HTR-8/SVneo (cell line): ENCODE measurements around the gene COPE.
"Not testable (repeated sequence)": the region's sequence is repeated elsewhere in the genome, so short reads cannot be mapped to it uniquely, and the experiment has no call there.

Experiments used
- DNase-seq: peaks from one replicate; pipeline ENCODE4 v3.0.0; 2011; ENCODE audit warnings: low spot score, mixed read lengths; ENCODE audit not compliant: insufficient read length
- FAIRE-seq: peaks from 2 replicates; lab custom pipeline; 2011; peaks lifted over from hg19 to GRCh38; lab: Jason Lieb, UNC

COPE gene

GRCh38 chr19:18941628-18942354 is 22.6 kb upstream of the COPE start:
- FAIRE-seq (peak; percentile 40), DNase-seq (no peak)

DNA sequence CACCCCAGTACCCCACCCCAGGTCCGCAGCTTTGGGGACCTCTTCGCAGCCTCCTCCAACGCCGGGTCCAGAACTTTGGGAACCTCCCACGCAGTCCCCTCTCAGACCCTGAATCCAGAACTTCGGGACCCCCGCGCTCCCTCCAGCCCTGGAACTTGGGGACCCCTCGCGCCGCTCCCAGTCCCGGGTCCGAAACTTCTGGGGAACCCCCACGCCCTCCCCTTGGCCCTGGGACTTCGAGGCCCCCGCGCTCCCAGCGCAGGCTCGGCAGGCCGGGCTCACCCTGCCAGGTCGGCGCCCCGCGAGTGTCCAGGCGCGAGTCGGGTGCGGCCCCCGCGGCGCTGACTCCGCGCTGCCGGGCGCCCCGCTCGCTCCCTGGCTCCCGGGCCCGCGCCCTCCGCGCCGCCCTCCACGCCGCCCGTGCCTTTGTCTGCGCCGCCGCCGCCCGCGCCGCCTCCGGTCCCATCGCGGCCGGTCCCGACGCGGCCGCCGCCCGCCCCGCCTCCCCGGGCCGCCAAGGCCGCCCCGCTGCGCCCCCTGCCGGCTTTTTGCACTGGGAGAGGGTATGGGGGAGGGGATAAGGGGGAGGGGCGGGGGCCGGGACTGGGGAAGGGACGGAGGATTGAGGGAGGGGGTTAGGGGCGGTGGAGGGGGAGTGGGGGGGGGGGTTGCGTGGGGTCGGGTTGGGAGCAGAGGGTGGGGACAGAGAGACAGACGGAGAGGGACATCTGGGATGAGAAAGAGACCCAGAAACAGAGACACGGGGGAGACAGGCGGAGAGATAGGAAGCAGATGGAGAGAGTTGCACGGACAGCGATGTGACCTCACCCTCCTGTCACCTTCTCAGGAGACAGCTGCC is 21.8 kb upstream of the COPE start, which contains the start of gene HOMER3:
Gene HOMER3 (minus strand): TSS at position 449 of the 859 bp plus-strand sequence. CDS start 2,235 bp downstream, outside the sequence.
- FAIRE-seq (peak; percentile 60), DNase-seq (peak; percentile 84)

DNA sequence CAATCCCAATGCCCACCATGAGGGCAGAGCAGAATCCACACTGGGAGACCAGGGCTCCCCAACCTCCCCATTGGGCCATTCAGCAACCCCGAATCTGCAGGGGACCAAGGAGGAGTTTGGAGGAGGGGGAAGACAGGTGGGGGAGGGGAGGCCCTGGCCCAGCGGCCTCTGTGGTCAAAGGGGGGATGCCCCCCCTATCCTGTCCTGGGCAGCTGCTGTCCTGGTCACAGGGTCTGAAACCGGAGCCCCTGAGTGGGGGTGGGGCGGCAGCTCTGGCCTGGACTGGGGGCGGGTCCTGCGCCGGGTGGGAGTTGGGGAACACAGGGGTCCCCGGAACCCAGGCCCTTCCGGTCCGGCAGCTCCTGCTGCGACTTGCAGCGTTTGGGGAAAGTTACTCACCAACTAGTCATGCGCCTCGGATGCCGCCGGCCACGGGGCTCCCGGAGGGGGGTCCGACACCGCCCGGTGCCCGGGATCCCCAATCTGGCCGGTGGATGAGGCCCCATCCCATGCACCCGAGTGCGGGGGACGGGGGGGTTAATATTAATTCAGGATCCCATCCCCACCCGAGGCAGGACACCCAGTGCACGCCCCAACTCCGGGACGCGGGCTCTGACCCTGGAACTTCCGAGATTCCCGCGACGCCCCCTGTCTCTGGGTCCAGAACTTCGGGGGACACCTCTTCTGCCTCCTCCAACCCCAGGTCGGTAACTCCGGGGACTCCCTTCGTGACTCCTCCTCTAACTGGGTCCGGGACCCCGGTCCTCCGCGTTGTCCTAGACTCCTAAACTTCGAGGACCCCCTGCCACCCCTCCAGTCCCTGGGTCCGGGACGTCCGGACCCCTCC is 21.0 kb upstream of the COPE start:
- DNase-seq (peak; percentile 80), FAIRE-seq (no peak)

DNA sequence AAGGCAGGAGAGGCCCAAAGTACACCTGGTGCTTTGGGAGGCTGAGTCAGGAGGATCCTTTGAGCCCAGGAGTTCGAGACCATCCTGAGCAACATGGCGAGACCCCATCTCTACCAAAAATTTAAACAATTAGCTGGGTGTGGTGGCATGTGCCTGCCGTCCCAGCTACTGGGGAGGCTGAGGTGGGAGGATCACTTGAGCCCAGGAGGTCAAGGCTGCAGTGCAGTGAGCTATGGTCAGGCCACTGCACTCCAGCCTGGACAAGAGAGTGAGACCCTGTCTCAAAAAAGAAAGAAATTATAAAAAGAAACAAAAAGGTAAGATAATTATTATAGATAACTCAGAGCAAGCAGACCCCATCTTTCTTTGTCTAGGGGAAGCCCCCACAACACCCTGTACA is 20.0 kb upstream of the COPE start:
- DNase-seq (no peak), FAIRE-seq (no peak)

DNA sequence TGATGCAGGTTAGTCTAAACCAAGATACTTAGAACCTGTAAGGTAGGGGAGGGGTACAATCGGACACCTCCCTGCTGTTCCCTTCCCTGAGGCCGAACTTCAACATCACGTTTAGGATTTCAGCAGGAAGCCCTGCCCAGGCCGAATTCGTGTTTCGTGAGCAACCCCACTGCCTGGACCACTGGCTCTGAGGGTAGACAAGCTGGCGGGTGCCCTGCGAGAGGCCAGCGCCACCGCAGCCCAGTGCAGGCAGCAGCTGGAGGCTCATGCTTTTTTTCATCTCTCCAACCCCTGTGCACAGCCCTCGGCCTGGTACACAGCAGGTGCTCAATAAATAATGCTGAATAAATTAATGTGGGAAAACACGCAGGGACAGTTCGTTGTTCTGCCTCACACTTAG is 14.1 kb upstream of the COPE start:
- FAIRE-seq (no peak), DNase-seq (no peak)

DNA sequence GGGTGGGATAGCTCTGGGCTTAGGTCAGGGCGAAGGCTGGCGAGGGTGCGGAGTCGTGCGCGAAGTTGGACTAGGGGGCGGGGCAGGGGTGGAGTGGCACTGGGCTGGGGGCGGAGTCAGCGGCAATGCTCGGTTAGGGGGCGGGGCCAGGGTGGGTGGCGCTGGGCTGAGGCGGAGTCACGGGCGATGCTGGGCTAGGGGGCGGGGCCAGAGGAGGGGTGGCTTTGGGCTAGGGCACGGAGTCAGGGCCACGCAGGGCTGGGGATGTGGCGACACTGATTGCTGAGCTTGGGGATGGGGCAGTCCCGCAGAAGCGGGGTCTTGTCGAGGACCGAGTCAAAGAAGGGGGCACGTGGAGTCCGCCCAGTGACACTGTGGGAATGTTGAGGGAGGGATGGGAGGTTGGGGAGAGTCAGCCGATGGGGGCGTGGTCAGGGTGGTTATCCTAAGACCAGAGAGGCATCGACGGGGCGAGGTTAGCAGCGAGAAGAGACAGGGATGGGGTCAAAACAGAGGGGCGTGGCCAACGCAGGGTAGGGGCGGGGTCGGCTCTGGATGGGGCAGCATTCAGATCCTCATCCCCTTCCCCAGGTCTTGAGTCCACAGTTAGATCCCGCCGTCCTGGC is 13.1 kb upstream of the COPE start:
- FAIRE-seq, result peak; percentile 33
- no peak for DNase-seq

DNA sequence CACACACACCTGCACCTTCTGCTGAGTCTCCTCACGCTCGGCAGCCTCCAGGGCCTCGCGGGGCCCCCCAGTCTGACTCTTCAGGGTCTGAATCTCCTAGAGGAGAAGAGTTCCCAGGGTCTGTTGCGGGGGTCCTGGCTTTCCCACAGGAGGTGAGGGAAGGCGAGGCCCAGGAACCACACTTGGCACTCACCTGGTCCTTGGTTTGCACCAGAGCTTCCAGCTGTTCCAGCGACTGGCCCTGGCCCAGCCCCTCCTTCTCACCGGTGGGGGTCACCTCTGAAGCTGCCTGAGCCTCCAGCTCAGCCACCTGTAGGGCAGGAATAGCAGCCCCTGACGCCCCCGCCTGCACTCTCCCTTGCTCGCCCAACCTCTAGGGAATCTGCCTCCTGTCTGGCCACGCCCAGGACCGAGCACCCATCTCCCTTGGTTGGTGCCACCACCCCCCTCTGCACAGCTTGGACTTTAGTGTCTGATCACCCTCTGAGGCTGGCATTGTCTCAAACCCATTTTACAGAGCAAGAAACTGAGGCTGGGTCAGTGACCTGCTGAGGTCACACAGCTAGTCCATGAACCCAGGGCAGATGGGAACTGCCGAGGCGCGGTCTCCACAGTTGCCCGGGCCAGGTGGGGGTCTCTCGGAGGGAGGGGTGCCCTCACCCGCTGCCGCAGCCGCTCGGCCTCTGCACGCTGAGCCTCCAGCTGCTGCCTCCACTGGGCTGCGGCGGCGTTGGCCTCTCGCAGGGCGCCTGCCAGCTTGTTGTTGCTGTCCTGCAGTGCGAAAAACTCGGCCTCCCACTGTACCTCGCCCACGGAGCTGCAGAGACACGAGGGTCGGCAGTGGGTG is 12.4 kb upstream of the COPE start:
- DNase-seq (no peak), FAIRE-seq (no peak)

DNA sequence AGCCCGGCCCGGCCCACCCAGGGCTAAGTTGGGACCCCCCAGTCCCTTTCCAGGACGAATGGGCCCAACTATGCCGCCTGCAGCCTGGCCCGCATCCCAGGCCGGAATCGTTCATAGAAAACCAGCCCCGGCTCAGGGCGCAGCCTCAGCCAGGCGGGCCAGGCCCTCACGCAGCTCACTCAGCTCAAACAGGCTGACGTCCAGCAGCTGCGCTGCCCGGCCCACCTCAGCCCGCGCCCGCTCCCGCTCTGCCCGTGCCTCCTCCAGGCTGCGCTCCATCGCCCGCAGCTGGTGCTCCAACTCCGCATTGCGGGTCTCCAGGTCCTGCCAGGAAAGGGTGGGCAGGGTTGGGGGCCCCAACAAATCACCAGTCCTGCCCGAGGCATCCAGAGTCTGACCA is 10.1 kb upstream of the COPE start:
- FAIRE-seq, result no peak
- no peak for DNase-seq

GRCh38 chr19:18928018-18928805 is 9.0 kb upstream of the COPE start:
- DNase-seq (no peak), FAIRE-seq (no peak)

- no peak for FAIRE-seq
- no peak for DNase-seq
These were observed 5.6 kb upstream of the COPE start for GRCh38 chr19:18924684-18925213.

DNA sequence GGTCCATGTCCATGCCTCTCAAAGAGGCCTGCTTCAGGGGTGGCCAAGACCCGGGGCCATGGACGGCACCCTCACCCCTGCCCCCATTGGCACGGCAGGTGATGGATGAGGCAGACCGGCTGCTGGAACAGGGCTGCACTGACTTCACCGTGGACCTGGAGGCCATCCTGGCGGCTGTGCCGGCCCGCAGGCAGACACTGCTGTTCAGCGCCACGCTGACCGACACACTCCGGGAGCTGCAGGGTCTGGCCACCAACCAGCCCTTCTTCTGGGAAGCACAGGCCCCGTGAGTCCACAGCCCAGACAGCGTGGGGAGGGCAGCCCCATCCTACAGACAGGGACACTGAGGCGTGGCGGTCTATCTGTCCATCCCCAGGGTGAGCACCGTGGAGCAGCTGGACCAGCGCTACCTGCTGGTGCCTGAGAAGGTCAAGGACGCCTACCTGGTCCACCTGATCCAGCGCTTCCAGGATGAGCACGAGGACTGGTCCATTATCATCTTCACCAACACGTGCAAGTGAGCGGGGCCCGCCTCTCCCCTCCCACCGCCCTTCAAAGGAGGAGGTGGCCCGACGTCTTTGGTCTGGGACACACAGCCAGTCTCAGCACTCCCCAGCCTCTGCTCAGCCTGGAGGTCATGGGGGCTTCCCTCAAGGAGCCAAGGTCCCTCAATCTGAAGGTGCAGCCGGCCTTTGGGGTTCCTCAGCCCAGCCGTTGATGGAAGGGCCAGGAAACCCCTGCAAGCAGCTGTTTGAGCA is 3.2 kb upstream of the COPE start:
- DNase-seq, result no peak
- no peak for FAIRE-seq

- DNase-seq (no peak), FAIRE-seq (no peak)
These were observed 2.4 kb upstream of the COPE start for GRCh38 chr19:18921593-18921992.

- DNase-seq (no peak), FAIRE-seq (no peak)
These were observed 1.2 kb upstream of the COPE start for GRCh38 chr19:18920400-18920799.

DNA sequence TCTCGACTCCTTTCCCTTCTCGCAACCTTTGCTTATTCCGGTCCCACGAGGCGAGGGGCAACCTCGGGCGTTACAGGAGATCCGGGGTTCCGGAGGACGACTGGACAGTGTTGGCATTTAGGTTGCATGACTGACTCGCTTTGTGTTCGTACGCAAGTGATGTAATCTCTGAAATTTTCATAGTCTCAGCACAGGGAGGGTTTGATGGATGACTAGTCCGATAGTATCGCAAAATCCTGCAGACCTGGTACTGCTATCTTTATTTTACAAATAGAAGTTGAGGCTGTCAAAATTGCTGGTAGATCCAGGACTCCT is 670 bp upstream of the COPE start:
- no peak for FAIRE-seq
- DNase-seq, result no peak

- not testable (repeated sequence) for DNase-seq, FAIRE-seq
These were observed 1.6 kb downstream of the COPE start for GRCh38 chr19:18917593-18917992.

DNA sequence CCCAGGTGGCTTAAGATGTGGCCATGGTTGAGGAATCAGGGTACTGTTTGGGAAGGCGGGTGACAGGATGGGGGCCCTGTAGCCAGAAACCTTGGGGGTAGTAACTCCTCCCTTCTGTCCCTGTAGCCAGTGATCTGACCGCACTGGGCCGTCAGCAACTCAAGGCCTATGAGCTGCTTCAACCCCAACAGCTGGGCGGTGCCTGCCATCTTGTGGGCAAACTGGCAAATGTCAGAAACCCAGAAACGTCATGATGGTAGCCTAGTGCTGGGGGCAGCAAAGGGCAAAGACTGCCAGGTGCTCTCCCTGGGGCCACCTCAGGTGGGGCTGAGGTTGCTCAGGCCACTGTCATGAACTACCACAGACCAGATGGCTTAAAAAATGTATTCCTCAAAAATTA is 3.5 kb downstream of the COPE start:
- no peak for FAIRE-seq
- peak; percentile 65 for DNase-seq

GRCh38 chr19:18913466-18913865 is 5.7 kb downstream of the COPE start:
- FAIRE-seq (no peak), DNase-seq (no peak)

DNA sequence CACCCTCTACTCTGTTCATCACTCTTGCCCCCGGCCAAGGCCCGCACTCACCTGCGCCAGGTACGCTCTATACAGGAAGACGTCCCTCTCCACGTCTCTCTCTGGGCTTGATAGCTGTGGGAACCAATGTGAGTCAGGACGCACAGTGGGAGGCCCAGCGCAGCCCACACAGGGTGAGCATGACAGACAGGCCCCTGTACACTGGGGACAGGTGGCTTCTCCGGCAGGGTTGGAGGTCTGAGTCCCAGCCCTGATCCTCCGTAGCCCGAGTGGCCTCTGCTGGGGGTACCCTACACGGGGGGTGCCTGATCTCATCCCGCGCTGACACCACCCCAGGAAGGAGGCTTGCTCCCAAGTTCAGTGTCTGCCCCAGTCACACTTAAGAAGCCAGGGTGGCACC is 6.3 kb downstream of the COPE start:
- FAIRE-seq, result no peak
- DNase-seq, result no peak
